OCI-LY7 (cell line): ENCODE data around the gene GALNT17. TPM values are rescaled to one million over a fixed set of nuclear protein-coding genes. Genes with fewer than 3 reads are reported as not detected.

Experiments used
- BruUV-seq: library from RNA; stranded (reverse); fragments of 400-500 nt; replicated peaks from 2 replicates; lab custom pipeline; 2021; lab: Mats Ljungman, UMichigan
- CTCF ChIA-PET: fragments of 300-600 bp; sonication (Branson Sonifier 250); formaldehyde crosslinking; loops from one replicate; lab custom pipeline; 2022; ENCODE audit warnings: antibody characterized with exemption; ENCODE audit not compliant: unreplicated experiment; lab: Charles Lee
- POLR2A ChIA-PET: fragments of 300-600 bp; sonication (Branson Sonifier 250); formaldehyde crosslinking; loops from one replicate; lab custom pipeline; 2022; ENCODE audit warnings: antibody characterized with exemption; lab: Charles Lee
- DNase-seq: peaks from one replicate; pipeline ENCODE4 v3.0.0-alpha.2; 2015; ENCODE audit warnings: low spot score
- H2AFZ ChIP-seq: fragments of 200-600 bp; sonication (generic), shearing (Covaris generic); 2 replicates; pipeline ENCODE4 v1.6.1; 2014; ENCODE audit warnings: mild to moderate bottlenecking, antibody characterized with exemption, low read length, moderate library complexity
- H3K27ac ChIP-seq: fragments of 200-600 bp; sonication (generic); 2 replicates; pipeline ENCODE4 v1.5.1; 2014; ENCODE audit warnings: mixed run types, low read depth, mild to moderate bottlenecking, moderate library complexity, low read length, inconsistent platforms; ENCODE audit not compliant: poor library complexity, severe bottlenecking
- H3K36me3 ChIP-seq: fragments of 200-600 bp; sonication (generic); 2 replicates; pipeline ENCODE4 v1.6.1; 2014; ENCODE audit warnings: mild to moderate bottlenecking, antibody characterized with exemption, low read length, moderate library complexity, mixed read lengths; ENCODE audit not compliant: insufficient read depth
- H3K4me1 ChIP-seq: fragments of 200-600 bp; sonication (generic); 2 replicates; pipeline ENCODE4 v1.5.1; 2014; ENCODE audit warnings: mild to moderate bottlenecking, low read length; ENCODE audit not compliant: insufficient read depth, poor library complexity, severe bottlenecking
- H3K4me2 ChIP-seq: fragments of 200-600 bp; sonication (generic); 2 replicates; pipeline ENCODE4 v1.6.1; 2014; ENCODE audit warnings: mild to moderate bottlenecking, low read length
- H3K4me3 ChIP-seq: fragments of 200-600 bp; sonication (generic); 2 replicates; pipeline ENCODE4 v1.5.1; 2014; ENCODE audit warnings: mild to moderate bottlenecking, low read depth, low read length; ENCODE audit not compliant: poor library complexity, severe bottlenecking
- H3K79me2 ChIP-seq: fragments of 200-600 bp; sonication (generic); 2 replicates; pipeline ENCODE4 v1.6.1; 2016; ENCODE audit warnings: low read depth, mild to moderate bottlenecking, low read length, moderate library complexity, mixed read lengths; ENCODE audit not compliant: insufficient read depth
- H3K9me2 ChIP-seq: fragments of 200-600 bp; sonication (generic); 2 replicates; pipeline ENCODE4 v1.6.1; 2016; ENCODE audit warnings: mild to moderate bottlenecking, low read length, mixed read lengths; ENCODE audit not compliant: insufficient read depth
- H3K9me3 ChIP-seq: fragments of 200-600 bp; sonication (generic); 2 replicates; pipeline ENCODE4 v1.6.1; 2014; ENCODE audit warnings: mild to moderate bottlenecking, mixed run types, low read length, mixed read lengths
- H4K20me1 ChIP-seq: fragments of 200-600 bp; sonication (generic); 2 replicates; pipeline ENCODE4 v1.6.1; 2014; ENCODE audit warnings: mild to moderate bottlenecking, antibody characterized with exemption, low read length, moderate library complexity, mixed read lengths; ENCODE audit not compliant: insufficient read depth
- CTCF ChIP-seq: fragments of 200-600 bp; sonication (generic); conservative IDR thresholded peaks from 2 replicates; pipeline ENCODE4 v1.5.1; 2014; ENCODE audit warnings: mild to moderate bottlenecking, antibody characterized with exemption, low read length, moderate library complexity, mixed read lengths
- EZH2phosphoT487 ChIP-seq: fragments of 200-600 bp; sonication (generic); IDR thresholded peaks from 2 replicates; pipeline ENCODE4 v1.6.1; 2018; ENCODE audit warnings: low read depth, borderline replicate concordance, mild to moderate bottlenecking, mixed run types, antibody characterized with exemption, low read length, moderate library complexity, mixed read lengths
- intact Hi-C: fragments of 100-400 bp; cut with micrococcal nuclease; formaldehyde crosslinking; loops from one replicate; pipeline ENCODE4 v1.10.0; 2022; ENCODE audit not compliant: unreplicated experiment
- total RNA-seq, 2 experiments: library from RNA; depleted of rRNA in 1 of 2; stranded (reverse); fragments of >200 nt in 1 of 2; shearing (Covaris generic) in 1 of 2; gene quantifications; 2 replicates each; pipeline ENCODE4 v1.2.3, GENCODE V29; 2014 to 2022

Gene GALNT17
- total RNA-seq, 2 experiments from 2014 or later, result not detected

- TF ChIP-seq CTCF, result no peak
- no peak for TF ChIP-seq EZH2phosphoT487
- Histone ChIP-seq H4K20me1 (no peaks in the 10 kb centered on the region), H3K4me3 (no peak overlapping the region), H3K27ac (no peak overlapping the region), H3K9me2 (no peaks in the 10 kb centered on the region), H2AFZ (no peak overlapping the region), H3K4me1 (no peaks in the 10 kb centered on the region), H3K79me2 (no peaks in the 10 kb centered on the region), H3K36me3 (no peaks in the 10 kb centered on the region), H3K9me3 (no peaks in the 10 kb centered on the region), H3K4me2 (no peak overlapping the region)
- POLR2A ChIA-PET, result interaction anchor here (0.5 kb wide), 1 partner anchor 1157 kb away, joined by 3 read pairs; no protein-coding TSS in a partner anchor
- CTCF ChIA-PET, result no interaction called here
- DNase-seq, result no peak
- intact Hi-C loops, result no loop called here
- BruUV-seq, result no TSS peak
Measured at GRCh38 chr7:71707041-71707440, 575.1 kb downstream of the GALNT17 start.

GRCh38 chr7:71708710-71709109, 576.8 kb downstream of the GALNT17 start:
- no peaks in the 10 kb centered on the region for H3K9me2 ChIP-seq
- no peak overlapping the region for H3K4me2 ChIP-seq
- H3K79me2 ChIP-seq, result no peaks in the 10 kb centered on the region
- TF ChIP-seq EZH2phosphoT487 (no peak), CTCF (no peak)
- H3K4me1 ChIP-seq, result no peaks in the 10 kb centered on the region
- H3K4me3 ChIP-seq, result no peak overlapping the region
- H3K36me3 ChIP-seq, result no peaks in the 10 kb centered on the region
- ChIA-PET CTCF (no interaction called here), POLR2A (no interaction called here)
- no peak overlapping the region for H2AFZ ChIP-seq
- H4K20me1 ChIP-seq, result no peaks in the 10 kb centered on the region
- no TSS peak for BruUV-seq
- intact Hi-C loops, result no loop called here
- H3K9me3 ChIP-seq, result no peaks in the 10 kb centered on the region
- no peak for DNase-seq
- H3K27ac ChIP-seq, result no peak overlapping the region

DNA sequence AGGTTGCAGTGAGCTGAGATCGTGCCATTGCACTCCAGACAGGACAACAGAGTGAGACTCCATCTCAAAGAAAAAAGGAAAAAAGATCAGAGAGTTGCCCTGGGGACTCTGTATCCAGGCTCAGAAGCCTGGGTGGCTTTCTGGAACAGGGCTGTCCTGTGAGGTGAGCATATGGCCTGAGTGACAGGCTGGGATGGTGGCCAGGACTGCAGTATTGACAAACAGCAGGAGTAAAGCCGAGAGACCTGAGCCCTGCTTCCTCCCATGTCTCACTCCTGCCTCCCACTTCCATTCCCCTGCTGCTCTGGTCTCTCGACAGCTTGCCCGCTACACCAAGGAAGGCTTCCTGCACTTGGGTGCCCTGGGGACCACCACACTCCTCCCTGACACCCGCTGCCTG, 578.5 kb downstream of the GALNT17 start:
- intact Hi-C loops, result no loop called here
- Histone ChIP-seq H3K9me3 (no peaks in the 10 kb centered on the region), H3K4me2 (no peak overlapping the region), H3K4me3 (no peak overlapping the region), H2AFZ (no peak overlapping the region), H3K27ac (no peak overlapping the region), H3K4me1 (no peaks in the 10 kb centered on the region), H3K79me2 (no peaks in the 10 kb centered on the region), H4K20me1 (no peaks in the 10 kb centered on the region), H3K9me2 (no peaks in the 10 kb centered on the region), H3K36me3 (no peaks in the 10 kb centered on the region)
- TF ChIP-seq CTCF, result no peak
- no peak for TF ChIP-seq EZH2phosphoT487
- no peak for DNase-seq
- ChIA-PET POLR2A (no interaction called here), CTCF (no interaction called here)
- BruUV-seq, result no TSS peak
